ENCODE measurements around the gene TLE4.

TLE4 gene

DNA sequence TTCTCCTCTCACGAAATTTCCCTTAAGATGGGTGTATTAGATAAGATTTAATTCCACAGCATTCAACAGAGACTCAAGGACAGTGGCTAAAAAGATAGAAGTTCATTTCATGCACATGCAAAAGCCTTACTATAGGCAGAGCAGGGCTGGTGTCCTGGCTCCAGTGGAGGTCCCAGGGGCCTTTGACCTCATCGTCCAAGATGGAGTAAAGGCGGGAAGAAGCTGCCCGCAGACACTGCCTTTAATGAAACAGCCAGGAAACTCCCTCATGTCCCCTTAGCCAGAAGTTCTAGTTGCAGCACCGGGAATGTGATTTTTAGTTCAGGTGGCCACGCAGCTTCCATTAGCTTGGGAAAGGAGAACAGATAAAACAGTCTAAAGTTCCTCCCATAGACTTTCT, 190.3 kb downstream of the TLE4 start:
- FAIRE-seq, result no peak
- TF ChIP-seq, protein P1, sequence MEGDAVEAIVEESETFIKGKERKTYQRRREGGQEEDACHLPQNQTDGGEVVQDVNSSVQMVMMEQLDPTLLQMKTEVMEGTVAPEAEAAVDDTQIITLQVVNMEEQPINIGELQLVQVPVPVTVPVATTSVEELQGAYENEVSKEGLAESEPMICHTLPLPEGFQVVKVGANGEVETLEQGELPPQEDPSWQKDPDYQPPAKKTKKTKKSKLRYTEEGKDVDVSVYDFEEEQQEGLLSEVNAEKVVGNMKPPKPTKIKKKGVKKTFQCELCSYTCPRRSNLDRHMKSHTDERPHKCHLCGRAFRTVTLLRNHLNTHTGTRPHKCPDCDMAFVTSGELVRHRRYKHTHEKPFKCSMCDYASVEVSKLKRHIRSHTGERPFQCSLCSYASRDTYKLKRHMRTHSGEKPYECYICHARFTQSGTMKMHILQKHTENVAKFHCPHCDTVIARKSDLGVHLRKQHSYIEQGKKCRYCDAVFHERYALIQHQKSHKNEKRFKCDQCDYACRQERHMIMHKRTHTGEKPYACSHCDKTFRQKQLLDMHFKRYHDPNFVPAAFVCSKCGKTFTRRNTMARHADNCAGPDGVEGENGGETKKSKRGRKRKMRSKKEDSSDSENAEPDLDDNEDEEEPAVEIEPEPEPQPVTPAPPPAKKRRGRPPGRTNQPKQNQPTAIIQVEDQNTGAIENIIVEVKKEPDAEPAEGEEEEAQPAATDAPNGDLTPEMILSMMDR (IDR thresholded peaks at IDR 0.05; ENCODE audit: insufficient read depth, missing control alignments), result no peak
- DNase-seq (ENCODE audit: insufficient read length, low spot score), result no peak

DNA sequence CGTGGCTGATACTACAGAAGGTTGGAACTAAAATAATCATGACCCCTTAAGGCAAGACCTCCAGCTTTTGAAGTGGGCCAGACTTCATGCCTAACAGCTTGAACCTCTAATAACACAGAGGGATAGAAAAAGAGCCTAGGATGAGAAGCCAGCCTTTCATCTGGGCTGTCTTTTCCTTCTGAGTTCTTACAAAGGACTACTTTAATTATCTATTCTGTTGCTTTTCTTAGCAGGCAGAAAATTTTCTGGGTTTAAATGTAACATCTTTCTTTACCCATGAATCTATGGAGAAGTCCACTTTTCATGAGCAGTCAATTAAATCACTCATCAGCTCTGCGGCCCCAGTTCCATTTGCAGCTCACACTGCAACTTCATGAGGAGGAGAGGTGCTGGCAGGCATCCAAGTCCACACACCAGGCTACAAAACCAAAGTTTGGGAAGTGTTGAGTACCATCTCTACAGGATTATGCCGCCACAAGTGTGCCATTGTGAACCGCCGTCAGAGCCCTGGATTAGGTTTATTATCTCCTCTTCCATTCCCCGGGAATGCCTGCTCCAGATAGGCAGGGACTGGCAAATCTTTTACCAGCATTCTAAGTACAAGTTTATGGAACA, 192.0 kb downstream of the TLE4 start:
- FAIRE-seq (no peak), DNase-seq (ENCODE audit: insufficient read length, low spot score) (no peak)
- TF ChIP-seq, protein P1 (IDR thresholded peaks at IDR 0.05; ENCODE audit: insufficient read depth, missing control alignments), result no peak

DNA sequence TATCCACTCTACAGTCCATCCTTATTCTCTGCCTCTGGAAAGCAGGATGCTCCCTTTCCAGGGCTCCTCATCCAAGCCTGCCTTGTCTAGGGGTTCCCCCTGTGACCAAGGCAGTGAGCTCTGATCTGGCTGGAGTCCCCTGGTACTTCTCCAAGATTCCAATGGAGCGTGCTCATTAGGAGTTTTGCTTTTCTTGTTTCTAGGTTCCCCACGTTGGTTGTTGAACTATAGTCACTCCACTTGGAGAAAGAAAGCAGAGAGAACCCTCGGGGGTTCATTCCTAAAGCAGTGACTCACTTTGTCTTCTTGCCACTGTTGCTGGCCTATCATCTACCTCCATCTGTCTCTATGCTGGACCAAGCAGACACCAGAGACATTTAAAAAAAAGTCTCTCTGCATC, 192.6 kb downstream of the TLE4 start:
- TF ChIP-seq, protein P1 (IDR thresholded peaks at IDR 0.05; ENCODE audit: insufficient read depth, missing control alignments), result no peak
- FAIRE-seq (no peak), DNase-seq (ENCODE audit: insufficient read length, low spot score) (no peak)

DNA sequence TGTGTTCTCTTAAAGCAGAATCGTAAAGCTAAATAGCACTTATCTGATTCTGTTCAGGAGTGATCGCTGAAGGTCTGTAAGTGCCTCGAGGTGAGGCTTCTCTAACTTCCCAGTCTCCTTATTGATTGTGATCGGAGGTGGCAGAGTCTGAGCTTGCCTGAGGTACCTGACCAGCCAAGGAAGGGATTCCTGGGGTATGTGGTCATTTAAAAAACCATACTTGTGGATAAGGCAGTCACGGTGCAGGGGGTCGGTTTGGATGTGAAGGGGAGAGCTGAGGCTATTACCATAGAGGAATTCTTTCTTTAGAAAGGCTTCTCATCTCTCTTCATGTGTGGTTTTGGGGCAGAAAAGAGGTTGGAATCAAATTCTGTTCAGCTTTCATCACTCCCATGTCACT, 193.7 kb downstream of the TLE4 start:
- TF ChIP-seq, protein P1 (IDR thresholded peaks at IDR 0.05; ENCODE audit: insufficient read depth, missing control alignments), result no peak
- no peak for FAIRE-seq

DNA sequence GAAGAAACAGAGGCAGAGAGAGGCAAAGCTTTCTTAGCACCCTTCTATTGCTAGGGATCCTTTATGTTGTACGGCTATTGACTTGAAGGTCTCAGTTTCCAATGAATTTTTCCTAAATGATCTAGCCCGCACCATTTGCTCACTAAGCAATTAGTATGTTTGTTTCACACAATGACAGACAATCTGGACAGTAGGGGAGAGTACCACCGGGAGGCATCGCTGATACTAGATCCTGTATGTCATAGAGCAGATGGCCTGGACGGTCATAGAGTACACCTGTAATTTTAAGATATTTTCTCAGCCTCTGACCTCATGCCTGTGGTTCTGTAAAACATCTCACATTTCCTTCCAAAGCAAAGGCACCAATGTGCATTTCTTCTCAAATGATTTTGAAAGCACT, 194.3 kb downstream of the TLE4 start:
- DNase-seq (ENCODE audit: insufficient read length, low spot score) (no peak), FAIRE-seq (peak; percentile 25)
- TF ChIP-seq, protein P1 (IDR thresholded peaks at IDR 0.05; ENCODE audit: insufficient read depth, missing control alignments), result no peak

More for the DNA sequence above, 193.7 kb downstream of the TLE4 start:
- no peak for DNase-seq (ENCODE audit: insufficient read length, low spot score)

DNA sequence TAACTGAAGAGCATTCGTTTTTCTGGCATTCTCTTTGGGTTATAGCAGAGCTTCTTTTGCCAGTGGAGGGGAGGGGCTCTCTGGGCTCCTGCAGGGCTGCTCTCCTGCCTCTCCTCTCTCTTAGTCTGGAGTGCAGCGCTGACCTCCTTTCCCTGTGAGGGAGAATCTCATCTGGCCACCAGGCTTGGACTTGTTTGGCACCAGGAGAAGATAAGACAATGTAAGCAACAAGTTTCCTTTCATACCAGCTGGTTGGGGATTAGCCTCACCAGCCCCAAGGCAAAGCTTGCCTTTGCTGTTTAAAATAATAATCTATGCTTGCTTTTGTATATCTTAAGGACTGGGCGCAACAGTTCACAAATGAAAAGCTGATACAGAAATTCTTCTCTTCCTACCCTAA, 196.4 kb downstream of the TLE4 start:
- DNase-seq (ENCODE audit: insufficient read length, low spot score), result no peak
- TF ChIP-seq, protein P1 (IDR thresholded peaks at IDR 0.05; ENCODE audit: insufficient read depth, missing control alignments), result no peak
- FAIRE-seq, result no peak

DNA sequence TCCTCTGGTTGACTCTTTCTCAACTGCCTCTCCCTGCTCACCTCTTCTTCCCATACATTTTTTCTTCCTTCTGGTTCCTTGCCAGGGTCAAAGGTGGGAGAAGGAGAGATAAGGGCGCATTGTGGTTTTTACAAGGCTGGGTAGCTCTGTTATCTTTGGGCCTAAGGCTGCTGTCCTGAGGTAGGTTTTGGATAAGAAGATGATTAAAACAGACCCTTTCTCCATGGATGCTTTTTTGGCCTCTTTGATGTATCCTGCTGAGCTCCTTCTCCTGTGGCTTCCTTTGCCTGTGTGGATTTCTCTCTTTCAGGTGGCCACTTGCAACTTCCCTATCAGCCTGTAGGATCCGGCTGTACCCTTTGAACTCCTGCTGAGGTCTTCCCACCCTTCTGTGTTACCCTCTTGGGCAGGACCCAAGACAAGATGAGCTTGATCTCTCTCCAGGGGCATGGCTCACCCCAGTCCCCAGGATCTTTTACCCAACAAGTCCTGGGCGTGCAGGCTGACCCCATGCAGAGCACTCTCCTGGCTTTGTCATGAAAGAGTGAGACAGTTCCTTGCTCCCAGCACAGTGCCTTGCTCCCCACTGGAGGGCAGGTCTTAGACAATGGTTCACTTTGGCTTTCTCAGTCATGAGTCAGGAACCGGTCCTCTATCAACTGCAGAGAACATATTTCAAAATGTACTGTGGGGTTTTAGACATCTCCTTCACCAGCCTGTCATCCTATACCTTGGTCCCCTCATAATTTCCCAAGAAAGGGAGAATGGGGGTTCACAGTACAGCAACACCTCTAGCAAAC, 197.9 kb downstream of the TLE4 start:
- TF ChIP-seq, protein P1 (IDR thresholded peaks at IDR 0.05; ENCODE audit: insufficient read depth, missing control alignments), result no peak
- DNase-seq (ENCODE audit: insufficient read length, low spot score), result no peak
- no peak for FAIRE-seq

All from D721Med (cell line).